HEK293 (cell line): ENCODE data around the gene RPL6.

Experiments used
- CTCF ChIA-PET: fragments of 350-600 bp; formaldehyde crosslinking; extraction: SDS; loops from one replicate; lab custom pipeline; 2021; ENCODE audit warnings: antibody characterized with exemption; lab: Yijun Ruan, JAX
- POLR2A ChIA-PET: fragments of 300-600 bp; formaldehyde crosslinking; extraction: SDS; loops from one replicate; lab custom pipeline; 2020; ENCODE audit warnings: antibody characterized with exemption, inconsistent platforms; lab: Yijun Ruan, JAX
- H3K27ac ChIP-seq: fragments of 200-500 bp; sonication (Bioruptor generic); 2 replicates; pipeline ENCODE4 v1.5.1; 2014; ENCODE audit warnings: low read depth, low read length, control low read depth, inconsistent platforms; ENCODE audit errors: extremely low read depth
- H3K36me3 ChIP-seq, 2 experiments: fragments of 200-500 bp in 1 of 2; sonication (Bioruptor generic) in 1 of 2; 1 replicate in 1 of 2; 2 replicates in 1 of 2; pipeline ENCODE4 v1.5.1; 2014 to 2017; ENCODE audit warnings: inconsistent platforms in 2 of 2, low read length in 2 of 2; ENCODE audit not compliant: control insufficient read depth in 2 of 2, insufficient read depth in 1 of 2
- H3K4me1 ChIP-seq: fragments of 200-500 bp; sonication (Bioruptor generic); 2 replicates; pipeline ENCODE4 v1.5.1; 2014; ENCODE audit warnings: mild to moderate bottlenecking, low read length, inconsistent platforms; ENCODE audit not compliant: control insufficient read depth, insufficient read depth
- H3K4me3 ChIP-seq: 2 replicates; pipeline ENCODE4 v1.5.1; 2011; ENCODE audit warnings: low read depth, mild to moderate bottlenecking, control low read depth, low read length, moderate library complexity
- H3K9me3 ChIP-seq: fragments of 200-500 bp; sonication (Bioruptor generic); 2 replicates; pipeline ENCODE4 v1.5.1; 2014; ENCODE audit warnings: low read depth, low read length, inconsistent platforms; ENCODE audit not compliant: control insufficient read depth, insufficient read depth
- GLI2 ChIP-seq: fragments of 450-650 bp; formaldehyde crosslinking; IDR thresholded peaks from 2 replicates; pipeline ENCODE4; 2017; ENCODE audit warnings: missing biosample characterization, missing genetic modification characterization, low read depth, borderline replicate concordance
- IKZF3 ChIP-seq: fragments of 450-650 bp; IDR thresholded peaks from 2 replicates; pipeline ENCODE4 v1.5.0; 2018; ENCODE audit warnings: missing biosample characterization, mild to moderate bottlenecking, missing genetic modification characterization, moderate library complexity
- KLF9 ChIP-seq: fragments of 450-650 bp; formaldehyde crosslinking; IDR thresholded peaks from 2 replicates; pipeline ENCODE4 v1.5.1; 2016; ENCODE audit warnings: missing biosample characterization, missing genetic modification characterization, low read depth
- MEIS1 ChIP-seq: sonication (generic); formaldehyde crosslinking; IDR thresholded peaks from 2 replicates; pipeline ENCODE4 v1.8.1; 2022; ENCODE audit warnings: missing genetic modification reagents, mild to moderate bottlenecking, borderline replicate concordance
- OVOL3 ChIP-seq: fragments of 450-650 bp; formaldehyde crosslinking; IDR thresholded peaks from 2 replicates; pipeline ENCODE4 v1.5.1; 2016; ENCODE audit warnings: missing biosample characterization, missing genetic modification characterization
- RBAK ChIP-seq: fragments of 450-650 bp; formaldehyde crosslinking; IDR thresholded peaks from 2 replicates; pipeline ENCODE4 v1.5.1; 2016; ENCODE audit warnings: missing biosample characterization, missing genetic modification characterization
- SALL2 ChIP-seq: fragments of 450-650 bp; formaldehyde crosslinking; IDR thresholded peaks from 2 replicates; pipeline ENCODE4 v1.5.0; 2017; ENCODE audit warnings: missing biosample characterization, mild to moderate bottlenecking, missing genetic modification characterization, borderline replicate concordance
- SETDB1 ChIP-seq: IDR thresholded peaks from one replicate; pipeline ENCODE4 v1.6.1; 2017; ENCODE audit warnings: mild to moderate bottlenecking, low read length, moderate library complexity, mixed read lengths; ENCODE audit not compliant: insufficient read length
- TRIM28 ChIP-seq: IDR thresholded peaks from 2 replicates; pipeline ENCODE4 v1.6.1; 2011; ENCODE audit warnings: low read length, control low read depth, borderline replicate concordance
- ZBTB17 ChIP-seq: fragments of 450-650 bp; formaldehyde crosslinking; IDR thresholded peaks from 2 replicates; pipeline ENCODE4 v1.5.1; 2016; ENCODE audit warnings: missing biosample characterization, missing genetic modification characterization
- ZFP37 ChIP-seq: fragments of 450-650 bp; formaldehyde crosslinking; IDR thresholded peaks from 2 replicates; pipeline ENCODE4 v1.5.1; 2016; ENCODE audit warnings: missing biosample characterization, missing genetic modification characterization
- ZNF133 ChIP-seq: fragments of 450-650 bp; formaldehyde crosslinking; IDR thresholded peaks from 2 replicates; pipeline ENCODE4 v1.5.1; 2016; ENCODE audit warnings: missing biosample characterization, missing genetic modification characterization
- ZNF174 ChIP-seq: fragments of 450-650 bp; formaldehyde crosslinking; IDR thresholded peaks from 2 replicates; pipeline ENCODE4 v1.5.0; 2017; ENCODE audit warnings: missing biosample characterization, mild to moderate bottlenecking, missing genetic modification characterization
- ZNF2 ChIP-seq: fragments of 450-650 bp; formaldehyde crosslinking; IDR thresholded peaks from 2 replicates; pipeline ENCODE4 v1.5.1; 2016; ENCODE audit warnings: missing biosample characterization, missing genetic modification characterization
- ZNF221 ChIP-seq: fragments of 450-650 bp; formaldehyde crosslinking; IDR thresholded peaks from 2 replicates; pipeline ENCODE4 v1.5.1; 2017; ENCODE audit warnings: missing biosample characterization, missing genetic modification characterization, borderline replicate concordance
- ZNF571 ChIP-seq: fragments of 450-650 bp; formaldehyde crosslinking; IDR thresholded peaks from 2 replicates; pipeline ENCODE4 v1.5.0; 2017; ENCODE audit warnings: missing biosample characterization, missing genetic modification characterization
- ZNF585B ChIP-seq: fragments of 450-650 bp; formaldehyde crosslinking; IDR thresholded peaks from 2 replicates; pipeline ENCODE4 v1.5.1; 2016; ENCODE audit warnings: missing biosample characterization, missing genetic modification characterization
- ZNF621 ChIP-seq: fragments of 450-650 bp; formaldehyde crosslinking; IDR thresholded peaks from 2 replicates; pipeline ENCODE4 v1.5.1; 2017; ENCODE audit warnings: missing biosample characterization, missing genetic modification characterization
- TF ChIP-seq, protein P1 (sequence below): fragments of 450-650 bp; formaldehyde crosslinking; conservative IDR thresholded peaks from 2 replicates; pipeline ENCODE4 v1.5.1; 2016; ENCODE audit warnings: low read depth, missing biosample characterization, missing genetic modification characterization
- TF ChIP-seq, protein P2 (sequence below): fragments of 450-650 bp; formaldehyde crosslinking; IDR thresholded peaks from 2 replicates; pipeline ENCODE4 v1.5.1; 2016; ENCODE audit warnings: missing biosample characterization, missing genetic modification characterization, low read depth
- TF ChIP-seq, protein P3 (sequence below): fragments of 450-650 bp; formaldehyde crosslinking; IDR thresholded peaks from 2 replicates; pipeline ENCODE4 v1.5.1; 2016; ENCODE audit warnings: missing biosample characterization, missing genetic modification characterization
- TF ChIP-seq, protein P4 (sequence below): IDR thresholded peaks from 2 replicates; pipeline ENCODE4 v1.6.1; 2011; ENCODE audit warnings: mild to moderate bottlenecking, low read depth, low read length, borderline replicate concordance

The RPL6 gene

DNA sequence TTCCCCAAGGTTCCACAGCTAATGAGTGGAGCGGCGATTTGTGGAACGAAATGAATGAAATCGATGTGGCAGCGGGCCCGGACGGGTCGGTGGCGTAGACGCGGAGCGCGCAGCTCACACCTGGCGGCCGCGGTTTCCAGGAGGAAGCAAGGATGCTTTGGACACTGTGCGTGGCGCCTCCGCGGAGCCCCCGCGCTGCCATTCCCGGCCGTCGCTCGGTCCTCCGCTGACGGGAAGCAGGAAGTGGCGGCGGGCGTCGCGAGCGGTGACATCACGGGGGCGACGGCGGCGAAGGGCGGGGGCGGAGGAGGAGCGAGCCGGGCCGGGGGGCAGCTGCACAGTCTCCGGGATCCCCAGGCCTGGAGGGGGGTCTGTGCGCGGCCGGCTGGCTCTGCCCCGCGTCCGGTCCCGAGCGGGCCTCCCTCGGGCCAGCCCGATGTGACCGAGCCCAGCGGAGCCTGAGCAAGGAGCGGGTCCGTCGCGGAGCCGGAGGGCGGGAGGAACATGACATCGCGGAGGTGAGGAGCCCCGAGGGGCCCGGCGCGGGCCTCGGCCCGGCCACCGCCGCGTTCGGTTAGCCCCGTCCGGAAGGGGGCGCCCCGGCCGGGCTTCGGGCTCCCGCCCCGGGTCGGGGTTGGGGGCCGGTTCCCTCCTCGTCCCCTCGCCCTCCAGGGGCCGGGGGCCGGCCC, 9.3 kb upstream of the RPL6 start, which contains the start of gene PTPN11 (continued):
- TF ChIP-seq, protein P1, sequence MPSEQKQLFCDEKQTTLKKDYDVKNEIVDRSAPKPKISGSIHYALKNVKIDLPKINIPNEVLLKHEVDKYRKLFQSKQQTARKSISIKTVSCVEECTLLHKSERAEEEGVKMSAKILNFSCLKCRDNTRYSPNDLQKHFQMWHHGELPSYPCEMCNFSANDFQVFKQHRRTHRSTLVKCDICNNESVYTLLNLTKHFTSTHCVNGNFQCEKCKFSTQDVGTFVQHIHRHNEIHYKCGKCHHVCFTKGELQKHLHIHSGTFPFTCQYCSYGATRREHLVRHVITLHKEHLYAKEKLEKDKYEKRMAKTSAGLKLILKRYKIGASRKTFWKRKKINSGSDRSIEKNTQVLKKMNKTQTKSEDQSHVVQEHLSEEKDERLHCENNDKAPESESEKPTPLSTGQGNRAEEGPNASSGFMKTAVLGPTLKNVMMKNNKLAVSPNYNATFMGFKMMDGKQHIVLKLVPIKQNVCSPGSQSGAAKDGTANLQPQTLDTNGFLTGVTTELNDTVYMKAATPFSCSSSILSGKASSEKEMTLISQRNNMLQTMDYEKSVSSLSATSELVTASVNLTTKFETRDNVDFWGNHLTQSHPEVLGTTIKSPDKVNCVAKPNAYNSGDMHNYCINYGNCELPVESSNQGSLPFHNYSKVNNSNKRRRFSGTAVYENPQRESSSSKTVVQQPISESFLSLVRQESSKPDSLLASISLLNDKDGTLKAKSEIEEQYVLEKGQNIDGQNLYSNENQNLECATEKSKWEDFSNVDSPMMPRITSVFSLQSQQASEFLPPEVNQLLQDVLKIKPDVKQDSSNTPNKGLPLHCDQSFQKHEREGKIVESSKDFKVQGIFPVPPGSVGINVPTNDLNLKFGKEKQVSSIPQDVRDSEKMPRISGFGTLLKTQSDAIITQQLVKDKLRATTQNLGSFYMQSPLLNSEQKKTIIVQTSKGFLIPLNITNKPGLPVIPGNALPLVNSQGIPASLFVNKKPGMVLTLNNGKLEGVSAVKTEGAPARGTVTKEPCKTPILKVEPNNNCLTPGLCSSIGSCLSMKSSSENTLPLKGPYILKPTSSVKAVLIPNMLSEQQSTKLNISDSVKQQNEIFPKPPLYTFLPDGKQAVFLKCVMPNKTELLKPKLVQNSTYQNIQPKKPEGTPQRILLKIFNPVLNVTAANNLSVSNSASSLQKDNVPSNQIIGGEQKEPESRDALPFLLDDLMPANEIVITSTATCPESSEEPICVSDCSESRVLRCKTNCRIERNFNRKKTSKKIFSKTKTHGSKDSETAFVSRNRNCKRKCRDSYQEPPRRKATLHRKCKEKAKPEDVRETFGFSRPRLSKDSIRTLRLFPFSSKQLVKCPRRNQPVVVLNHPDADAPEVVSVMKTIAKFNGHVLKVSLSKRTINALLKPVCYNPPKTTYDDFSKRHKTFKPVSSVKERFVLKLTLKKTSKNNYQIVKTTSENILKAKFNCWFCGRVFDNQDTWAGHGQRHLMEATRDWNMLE (tag by site-specific recombination): peak; percentile 35
- TF ChIP-seq ZFP37: peak; percentile 26; the same call in 1 of the 2 replicates
- no peak for TF ChIP-seq ZNF571 (tag by site-specific recombination)
- no peak for TF ChIP-seq SETDB1
- peak; percentile 26; the same call in 1 of the 2 replicates for TF ChIP-seq ZNF2 (tag by site-specific recombination)
- no peak; the same call in 1 of the 2 replicates for TF ChIP-seq ZNF133 (tag by site-specific recombination)
- TF ChIP-seq, protein P2, sequence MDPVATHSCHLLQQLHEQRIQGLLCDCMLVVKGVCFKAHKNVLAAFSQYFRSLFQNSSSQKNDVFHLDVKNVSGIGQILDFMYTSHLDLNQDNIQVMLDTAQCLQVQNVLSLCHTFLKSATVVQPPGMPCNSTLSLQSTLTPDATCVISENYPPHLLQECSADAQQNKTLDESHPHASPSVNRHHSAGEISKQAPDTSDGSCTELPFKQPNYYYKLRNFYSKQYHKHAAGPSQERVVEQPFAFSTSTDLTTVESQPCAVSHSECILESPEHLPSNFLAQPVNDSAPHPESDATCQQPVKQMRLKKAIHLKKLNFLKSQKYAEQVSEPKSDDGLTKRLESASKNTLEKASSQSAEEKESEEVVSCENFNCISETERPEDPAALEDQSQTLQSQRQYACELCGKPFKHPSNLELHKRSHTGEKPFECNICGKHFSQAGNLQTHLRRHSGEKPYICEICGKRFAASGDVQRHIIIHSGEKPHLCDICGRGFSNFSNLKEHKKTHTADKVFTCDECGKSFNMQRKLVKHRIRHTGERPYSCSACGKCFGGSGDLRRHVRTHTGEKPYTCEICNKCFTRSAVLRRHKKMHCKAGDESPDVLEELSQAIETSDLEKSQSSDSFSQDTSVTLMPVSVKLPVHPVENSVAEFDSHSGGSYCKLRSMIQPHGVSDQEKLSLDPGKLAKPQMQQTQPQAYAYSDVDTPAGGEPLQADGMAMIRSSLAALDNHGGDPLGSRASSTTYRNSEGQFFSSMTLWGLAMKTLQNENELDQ (tag by site-specific recombination): no peak; the same call in 1 of the 2 replicates
- no peak for TF ChIP-seq ZNF221
- no peak for TF ChIP-seq ZNF621
- TF ChIP-seq, protein P3, sequence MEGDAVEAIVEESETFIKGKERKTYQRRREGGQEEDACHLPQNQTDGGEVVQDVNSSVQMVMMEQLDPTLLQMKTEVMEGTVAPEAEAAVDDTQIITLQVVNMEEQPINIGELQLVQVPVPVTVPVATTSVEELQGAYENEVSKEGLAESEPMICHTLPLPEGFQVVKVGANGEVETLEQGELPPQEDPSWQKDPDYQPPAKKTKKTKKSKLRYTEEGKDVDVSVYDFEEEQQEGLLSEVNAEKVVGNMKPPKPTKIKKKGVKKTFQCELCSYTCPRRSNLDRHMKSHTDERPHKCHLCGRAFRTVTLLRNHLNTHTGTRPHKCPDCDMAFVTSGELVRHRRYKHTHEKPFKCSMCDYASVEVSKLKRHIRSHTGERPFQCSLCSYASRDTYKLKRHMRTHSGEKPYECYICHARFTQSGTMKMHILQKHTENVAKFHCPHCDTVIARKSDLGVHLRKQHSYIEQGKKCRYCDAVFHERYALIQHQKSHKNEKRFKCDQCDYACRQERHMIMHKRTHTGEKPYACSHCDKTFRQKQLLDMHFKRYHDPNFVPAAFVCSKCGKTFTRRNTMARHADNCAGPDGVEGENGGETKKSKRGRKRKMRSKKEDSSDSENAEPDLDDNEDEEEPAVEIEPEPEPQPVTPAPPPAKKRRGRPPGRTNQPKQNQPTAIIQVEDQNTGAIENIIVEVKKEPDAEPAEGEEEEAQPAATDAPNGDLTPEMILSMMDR (tag by site-specific recombination): peak; percentile 50; the same call in 1 of the 2 replicates
- TF ChIP-seq ZBTB17 (tag by site-specific recombination): peak; percentile 98
- no peak for TF ChIP-seq MEIS1 (CRISPR knock-in tag)
- TF ChIP-seq, protein P4, sequence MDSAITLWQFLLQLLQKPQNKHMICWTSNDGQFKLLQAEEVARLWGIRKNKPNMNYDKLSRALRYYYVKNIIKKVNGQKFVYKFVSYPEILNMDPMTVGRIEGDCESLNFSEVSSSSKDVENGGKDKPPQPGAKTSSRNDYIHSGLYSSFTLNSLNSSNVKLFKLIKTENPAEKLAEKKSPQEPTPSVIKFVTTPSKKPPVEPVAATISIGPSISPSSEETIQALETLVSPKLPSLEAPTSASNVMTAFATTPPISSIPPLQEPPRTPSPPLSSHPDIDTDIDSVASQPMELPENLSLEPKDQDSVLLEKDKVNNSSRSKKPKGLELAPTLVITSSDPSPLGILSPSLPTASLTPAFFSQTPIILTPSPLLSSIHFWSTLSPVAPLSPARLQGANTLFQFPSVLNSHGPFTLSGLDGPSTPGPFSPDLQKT: no peak
- TF ChIP-seq RBAK: no peak
- 0 out of 2 replicates have a peak, but pooled peaks have one; percentile 62 for TF ChIP-seq IKZF3 (tag by site-specific recombination)
- no peak for TF ChIP-seq ZNF585B (tag by site-specific recombination)

DNA sequence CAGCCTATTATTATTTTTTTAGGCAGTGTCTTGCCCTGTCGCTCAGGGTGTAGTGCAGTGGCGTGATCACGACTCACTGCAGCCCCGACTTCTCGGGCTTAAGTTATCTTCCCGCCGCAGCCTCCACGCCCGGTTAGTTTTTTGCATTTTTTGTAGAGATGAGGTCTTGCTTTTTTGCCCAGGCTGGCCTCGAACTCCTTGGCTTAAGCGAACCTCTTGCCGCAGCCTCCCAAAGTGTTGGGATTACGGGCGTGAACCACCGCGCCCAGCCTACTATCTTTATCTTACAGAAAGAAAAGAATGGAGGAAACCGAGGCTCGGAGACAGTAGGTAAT, 8.8 kb upstream of the RPL6 start:
- H3K4me3 ChIP-seq: peak overlapping the region; percentile 99
- ChIA-PET POLR2A (interaction anchor here (0.7 to 1.0 kb wide), 2 partner anchors 13 to 153 kb away, joined by 3 to 6 read pairs; no protein-coding TSS in a partner anchor), CTCF (interaction anchor here (0.5 to 0.7 kb wide), 2 partner anchors 42 to 95 kb away, joined by 3 to 4 read pairs; no protein-coding TSS in a partner anchor)
- TF ChIP-seq KLF9 (tag by site-specific recombination) (no peak), GLI2 (tag by site-specific recombination) (no peak), SALL2 (tag by site-specific recombination) (no peak), OVOL3 (tag by site-specific recombination) (no peak), TRIM28 (no peak), ZNF174 (tag by site-specific recombination) (no peak)
- TF ChIP-seq, protein P2 (tag by site-specific recombination): no peak

More for the DNA sequence above, 8.8 kb upstream of the RPL6 start:
- H3K36me3 ChIP-seq: no peaks in the 10 kb centered on the region
- H3K4me1 ChIP-seq: 0 out of 2 replicates have a peak, but pooled peaks cover 4% of the 10 kb centered on the region
- no peaks in the 10 kb centered on the region for H3K9me3 ChIP-seq
- peak overlapping the region; percentile 80 for H3K27ac ChIP-seq
